MCF 10A (cell line): Measurements from ENCODE around the gene BEND3. TPM values are rescaled to one million over a fixed set of nuclear protein-coding genes. Genes with fewer than 3 reads are reported as not detected.
"Not testable (repeated sequence)": the region's sequence is repeated elsewhere in the genome, so short reads cannot be mapped to it uniquely, and the experiment has no call there.

ENCODE experiments used
- BruUV-seq: library from RNA; stranded (reverse); fragments of 400-500 nt; replicated peaks from 2 replicates; lab custom pipeline; 2021; lab: Mats Ljungman, UMichigan
- CTCF ChIA-PET: fragments of 300-600 bp; sonication (Branson Sonifier 250); formaldehyde crosslinking; extraction: SDS; loops from one replicate; lab custom pipeline; 2021; ENCODE audit warnings: antibody characterized with exemption, inconsistent platforms; lab: Yijun Ruan, JAX
- POLR2A ChIA-PET: fragments of 300-600, 350-650 bp; sonication (Branson Sonifier 250); formaldehyde crosslinking; extraction: SDS; loops from one replicate; lab custom pipeline; 2020; ENCODE audit warnings: antibody characterized with exemption, inconsistent platforms; lab: Yijun Ruan, JAX
- DNase-seq: peaks from one replicate; pipeline ENCODE4 v3.0.0-alpha.2; 2018; ENCODE audit not compliant: unreplicated experiment
- H3K27ac Mint-ChIP-seq: one replicate; pipeline ENCODE4 v1.8.0; 2022; ENCODE audit warnings: mild to moderate bottlenecking, low read depth, mixed read lengths; ENCODE audit not compliant: unreplicated experiment
- H3K27me3 Mint-ChIP-seq: one replicate; pipeline ENCODE4 v1.8.0; 2022; ENCODE audit warnings: mixed read lengths; ENCODE audit not compliant: insufficient read depth, unreplicated experiment
- H3K36me3 Mint-ChIP-seq: one replicate; pipeline ENCODE4 v1.8.0; 2022; ENCODE audit warnings: mild to moderate bottlenecking, moderate library complexity, mixed read lengths; ENCODE audit not compliant: insufficient read depth, unreplicated experiment
- H3K4me1 Mint-ChIP-seq: one replicate; pipeline ENCODE4 v1.8.0; 2022; ENCODE audit warnings: mixed read lengths; ENCODE audit not compliant: insufficient read depth, unreplicated experiment
- H3K4me3 Mint-ChIP-seq: one replicate; pipeline ENCODE4 v1.8.0; 2022; ENCODE audit warnings: mild to moderate bottlenecking, moderate library complexity, mixed read lengths; ENCODE audit not compliant: unreplicated experiment
- H3K9me3 Mint-ChIP-seq: one replicate; pipeline ENCODE4 v1.8.0; 2022; ENCODE audit warnings: mixed read lengths; ENCODE audit not compliant: unreplicated experiment
- intact Hi-C: fragments of 100-400 bp; cut with micrococcal nuclease; formaldehyde crosslinking; loops from 2 replicates; pipeline ENCODE4 v1.14.1; 2022
- total RNA-seq: library from RNA; stranded (reverse); gene quantifications from 2 replicates; pipeline ENCODE4 v1.2.3, GENCODE V29; 2022
- TF ChIP-seq, protein P1 (sequence below): fragments of 200-600 bp; IDR thresholded peaks from one replicate; pipeline ENCODE4 v1.8.0; 2022; ENCODE audit warnings: antibody characterized with exemption, mild to moderate bottlenecking; ENCODE audit not compliant: unreplicated experiment

The BEND3 gene
- total RNA-seq, 1 experiment from 2014 or later = 3.1 TPM

DNA sequence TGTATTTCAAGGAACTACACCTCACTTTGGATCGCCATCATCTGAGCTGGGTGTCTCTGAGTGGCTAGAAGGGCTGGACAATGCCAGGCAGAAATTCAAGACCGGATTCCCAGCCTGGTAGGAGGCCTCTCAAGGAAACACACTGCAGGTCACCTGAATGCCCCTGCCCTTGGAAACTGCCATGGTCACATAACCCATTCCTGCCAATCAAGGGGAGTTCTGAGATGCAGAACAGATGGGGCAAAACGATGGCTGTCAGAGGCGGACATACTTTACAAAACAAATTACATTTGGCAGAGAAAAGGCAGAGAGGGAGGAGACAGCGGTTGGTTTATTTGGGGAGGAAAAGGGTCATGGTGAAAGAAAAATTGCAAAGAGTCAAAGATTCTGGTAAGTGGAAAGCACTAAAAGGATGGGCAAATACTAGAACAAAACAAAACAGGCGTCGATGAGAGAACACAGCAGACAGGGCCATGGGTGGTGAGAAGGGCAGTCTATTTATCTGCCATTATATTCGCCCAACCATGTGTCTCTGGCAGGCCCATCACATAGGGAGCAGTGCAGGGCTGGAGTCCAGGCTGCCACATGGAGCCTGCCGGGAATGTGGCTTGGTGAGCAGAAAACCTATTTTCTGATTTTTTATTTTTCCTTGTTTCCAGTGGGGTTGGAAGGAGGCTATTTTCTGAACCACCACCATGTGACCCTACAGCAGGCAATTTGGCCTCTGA is 13.5 kb downstream of the BEND3 start:
- H3K36me3 Mint-ChIP-seq = no peaks in the 10 kb centered on the region
- ChIA-PET CTCF (no interaction called here), POLR2A (interaction anchor here (0.8 kb wide), 1 partner anchor 12 kb away, joined by 3 read pairs; no protein-coding TSS in a partner anchor)
- H3K27me3 Mint-ChIP-seq = no peaks in the 10 kb centered on the region
- H3K27ac Mint-ChIP-seq = no peak overlapping the region
- H3K4me3 Mint-ChIP-seq = no peak overlapping the region
- H3K4me1 Mint-ChIP-seq = no peaks in the 10 kb centered on the region
- BruUV-seq = no TSS peak
- no peaks in the 10 kb centered on the region for H3K9me3 Mint-ChIP-seq
- intact Hi-C loops = no loop called here
- DNase-seq = no peak
- TF ChIP-seq, protein P1, sequence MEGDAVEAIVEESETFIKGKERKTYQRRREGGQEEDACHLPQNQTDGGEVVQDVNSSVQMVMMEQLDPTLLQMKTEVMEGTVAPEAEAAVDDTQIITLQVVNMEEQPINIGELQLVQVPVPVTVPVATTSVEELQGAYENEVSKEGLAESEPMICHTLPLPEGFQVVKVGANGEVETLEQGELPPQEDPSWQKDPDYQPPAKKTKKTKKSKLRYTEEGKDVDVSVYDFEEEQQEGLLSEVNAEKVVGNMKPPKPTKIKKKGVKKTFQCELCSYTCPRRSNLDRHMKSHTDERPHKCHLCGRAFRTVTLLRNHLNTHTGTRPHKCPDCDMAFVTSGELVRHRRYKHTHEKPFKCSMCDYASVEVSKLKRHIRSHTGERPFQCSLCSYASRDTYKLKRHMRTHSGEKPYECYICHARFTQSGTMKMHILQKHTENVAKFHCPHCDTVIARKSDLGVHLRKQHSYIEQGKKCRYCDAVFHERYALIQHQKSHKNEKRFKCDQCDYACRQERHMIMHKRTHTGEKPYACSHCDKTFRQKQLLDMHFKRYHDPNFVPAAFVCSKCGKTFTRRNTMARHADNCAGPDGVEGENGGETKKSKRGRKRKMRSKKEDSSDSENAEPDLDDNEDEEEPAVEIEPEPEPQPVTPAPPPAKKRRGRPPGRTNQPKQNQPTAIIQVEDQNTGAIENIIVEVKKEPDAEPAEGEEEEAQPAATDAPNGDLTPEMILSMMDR = no peak

DNA sequence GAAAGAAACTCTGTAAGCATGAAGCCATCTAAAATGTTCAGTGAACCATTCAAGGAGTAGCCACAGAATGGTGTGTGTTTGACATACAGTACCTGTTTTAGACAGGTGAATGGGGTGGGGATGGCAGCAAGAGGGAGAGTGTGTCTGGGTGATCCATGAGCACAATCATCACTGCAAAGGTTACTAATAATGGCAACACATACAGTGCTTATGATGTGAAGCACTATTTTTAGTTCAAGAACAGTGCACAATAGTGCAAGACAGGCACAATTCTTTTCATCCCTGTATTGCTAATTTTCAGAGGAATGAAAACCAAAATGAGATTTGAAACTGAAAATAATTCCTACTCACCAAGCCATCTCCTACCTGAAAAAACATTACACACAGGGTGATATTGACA is 14.1 kb downstream of the BEND3 start:
- no peaks in the 10 kb centered on the region for H3K9me3 Mint-ChIP-seq
- no TSS peak for BruUV-seq
- H3K27me3 Mint-ChIP-seq = no peaks in the 10 kb centered on the region
- intact Hi-C loops = no loop called here
- no peak for DNase-seq
- H3K4me3 Mint-ChIP-seq = no peak overlapping the region
- H3K4me1 Mint-ChIP-seq = no peaks in the 10 kb centered on the region
- TF ChIP-seq, protein P1 = no peak
- ChIA-PET CTCF (no interaction called here), POLR2A (no interaction called here)
- no peak overlapping the region for H3K27ac Mint-ChIP-seq
- no peaks in the 10 kb centered on the region for H3K36me3 Mint-ChIP-seq

DNA sequence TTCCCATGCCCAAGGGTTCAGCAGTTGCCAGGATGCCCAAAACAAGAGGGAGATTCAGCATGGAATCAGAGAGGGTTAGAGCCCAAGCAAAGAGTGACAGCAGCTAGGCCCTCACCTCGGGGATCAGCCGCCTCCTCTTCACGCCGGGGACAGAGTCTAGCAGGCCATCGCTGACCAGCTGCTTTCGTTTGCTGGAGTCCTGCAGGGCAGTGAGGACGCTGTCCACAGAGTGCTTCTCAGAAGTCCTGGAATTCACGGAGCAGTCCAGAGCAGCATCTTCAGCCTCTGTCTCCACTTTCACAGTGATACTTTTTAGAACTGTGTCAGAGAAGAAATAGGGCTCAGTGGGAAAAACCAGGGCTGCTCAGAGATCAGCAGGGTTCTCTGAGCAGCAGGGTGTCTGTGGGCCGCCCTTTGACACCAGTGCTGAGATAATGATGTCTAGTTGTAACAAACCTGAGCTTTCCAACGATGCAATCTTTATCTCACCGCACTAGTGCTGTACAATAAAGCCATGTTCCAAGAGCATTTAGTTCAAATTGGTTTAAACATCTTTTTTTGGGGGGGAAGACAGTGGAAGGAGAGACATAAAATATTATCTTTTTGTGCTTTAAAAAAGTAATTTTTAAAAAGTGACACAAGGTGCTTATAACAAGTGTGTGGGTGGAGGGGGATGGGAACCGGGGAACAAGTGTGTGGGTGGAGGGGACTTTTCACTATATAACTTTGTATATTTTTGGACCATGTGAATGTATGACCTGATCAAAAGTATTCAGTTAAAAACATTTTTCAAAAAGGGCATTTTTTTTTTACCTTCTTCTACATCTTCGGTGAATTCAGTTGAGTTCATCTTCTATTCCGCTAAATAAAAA is 16.6 kb downstream of the BEND3 start:
- BruUV-seq = no TSS peak
- CTCF ChIA-PET = interaction anchor here (0.7 kb wide), 1 partner anchor 12 kb away, joined by 5 read pairs; no protein-coding TSS in a partner anchor
- H3K27ac Mint-ChIP-seq = no peak overlapping the region
- TF ChIP-seq, protein P1 = no peak
- no peaks in the 10 kb centered on the region for H3K27me3 Mint-ChIP-seq
- H3K4me1 Mint-ChIP-seq = no peaks in the 10 kb centered on the region
- intact Hi-C loops = no loop called here
- POLR2A ChIA-PET = no interaction called here
- no peak for DNase-seq
- no peaks in the 10 kb centered on the region for H3K9me3 Mint-ChIP-seq
- H3K36me3 Mint-ChIP-seq = no peaks in the 10 kb centered on the region
- H3K4me3 Mint-ChIP-seq = no peak overlapping the region

DNA sequence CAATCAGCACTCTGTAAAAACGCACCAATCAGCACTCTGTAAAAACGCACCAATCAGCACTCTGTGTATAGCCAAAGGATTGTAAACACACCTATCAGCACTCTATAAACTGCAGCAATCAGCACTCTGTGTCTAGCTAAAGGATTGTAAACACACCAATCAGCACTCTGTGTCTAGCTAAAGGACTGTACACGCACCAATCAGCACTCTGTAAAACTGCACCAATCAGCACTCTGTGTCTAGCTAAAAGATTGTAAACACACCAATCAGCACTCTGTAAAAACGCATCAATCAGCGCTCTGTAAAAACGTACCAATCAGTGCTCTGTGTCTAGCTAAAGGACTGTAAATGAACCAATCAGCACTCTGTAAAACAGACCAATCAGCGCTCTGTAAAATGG is 30.9 kb downstream of the BEND3 start:
- POLR2A ChIA-PET = interaction anchor here (0.6 to 0.8 kb wide), 3 partner anchors 11 to 176 kb away, joined by 3 to 4 read pairs (median 3); no protein-coding TSS in a partner anchor

More for the DNA sequence above, 30.9 kb downstream of the BEND3 start:
- H3K9me3 Mint-ChIP-seq, intact Hi-C loops, DNase-seq, H3K27ac Mint-ChIP-seq, H3K4me1 Mint-ChIP-seq, H3K4me3 Mint-ChIP-seq, BruUV-seq, H3K36me3 Mint-ChIP-seq, H3K27me3 Mint-ChIP-seq: not testable (repeated sequence)
- CTCF ChIA-PET = interaction anchor here (0.7 kb wide), 1 partner anchor 29 kb away, joined by 4 read pairs; no protein-coding TSS in a partner anchor
